ENCODE results near the gene METTL24. TPM values are rescaled to one million over a fixed set of nuclear protein-coding genes. Genes with fewer than 3 reads are reported as not detected.

Gene METTL24
- total RNA-seq, 2 donors from 2014 or later: not detected

DNA sequence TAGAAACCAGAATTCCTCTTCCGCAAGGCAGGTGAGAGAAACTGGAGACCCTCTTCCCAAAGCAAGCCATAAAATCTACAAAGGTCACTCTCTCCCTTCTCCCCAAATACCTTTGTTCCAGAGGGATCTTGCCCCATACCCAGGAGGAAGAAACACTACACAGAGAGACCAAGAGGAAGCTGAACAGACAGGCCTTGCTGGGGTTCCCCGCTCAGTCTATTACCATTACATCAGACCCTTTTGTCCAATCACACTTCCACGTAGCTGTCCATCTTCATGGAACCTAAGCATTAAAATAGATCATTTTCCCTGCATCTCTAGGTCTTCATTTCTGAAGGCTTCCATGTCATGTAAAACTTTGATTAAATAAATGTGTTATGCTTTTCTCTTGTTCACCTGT, 32.1 kb downstream of the METTL24 start:
- Mint-ChIP-seq H3K9me3 (no peaks in the 10 kb centered on the region), H3K4me1 (ENCODE audit: low read depth) (no peaks in the 10 kb centered on the region), H3K36me3 (ENCODE audit: insufficient read depth in 2 of 2) (no peaks in the 10 kb centered on the region), H3K27me3 (ENCODE audit: low read depth) (no peaks in the 10 kb centered on the region), H3K27ac (no peak overlapping the region), H3K4me3 (no peak overlapping the region)
- no peak for DNase-seq
- ATAC-seq (replicated peaks in 1 of 2): no peak

GRCh38 chr6:110325197-110325596, 33.0 kb downstream of the METTL24 start:
- ATAC-seq (replicated peaks in 1 of 2): no peak
- Mint-ChIP-seq H3K36me3 (ENCODE audit: insufficient read depth in 2 of 2) (no peaks in the 10 kb centered on the region), H3K9me3 (no peaks in the 10 kb centered on the region), H3K27me3 (ENCODE audit: low read depth) (no peaks in the 10 kb centered on the region), H3K27ac (no peak overlapping the region), H3K4me3 (no peak overlapping the region), H3K4me1 (ENCODE audit: low read depth) (no peaks in the 10 kb centered on the region)
- DNase-seq: no peak

DNA sequence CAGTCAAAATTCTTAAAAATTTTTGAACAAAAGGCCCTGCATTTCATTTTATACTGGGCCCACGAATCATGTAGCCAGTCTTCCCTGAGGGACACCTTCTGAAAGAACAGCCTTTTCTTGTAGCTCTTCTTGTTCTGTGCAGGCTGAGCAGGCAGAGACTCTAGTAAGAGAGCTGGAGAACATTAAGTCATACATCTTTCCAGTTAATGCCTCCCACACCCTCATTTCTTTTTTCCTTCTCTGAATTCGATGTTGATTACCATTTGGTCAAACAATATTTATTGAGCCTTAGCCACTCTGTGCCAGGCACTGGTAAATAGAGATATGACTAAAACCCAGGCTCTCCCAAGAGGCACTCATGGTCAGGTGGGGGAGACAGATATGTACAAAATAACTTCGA, 33.6 kb downstream of the METTL24 start:
- Mint-ChIP-seq H3K36me3 (ENCODE audit: insufficient read depth in 2 of 2) (no peaks in the 10 kb centered on the region), H3K27me3 (ENCODE audit: low read depth) (no peaks in the 10 kb centered on the region), H3K9me3 (no peaks in the 10 kb centered on the region), H3K27ac (no peak overlapping the region), H3K4me1 (ENCODE audit: low read depth) (no peaks in the 10 kb centered on the region), H3K4me3 (no peak overlapping the region)
- ATAC-seq (replicated peaks in 1 of 2) (no peak), DNase-seq (no peak)

GRCh38 chr6:110323258-110323657, 34.9 kb downstream of the METTL24 start:
- Mint-ChIP-seq H3K4me3 (no peak overlapping the region), H3K27me3 (ENCODE audit: low read depth) (no peaks in the 10 kb centered on the region), H3K36me3 (ENCODE audit: insufficient read depth in 2 of 2) (no peaks in the 10 kb centered on the region), H3K27ac (no peak overlapping the region), H3K9me3 (no peaks in the 10 kb centered on the region), H3K4me1 (ENCODE audit: low read depth) (no peaks in the 10 kb centered on the region)
- no peak for ATAC-seq (replicated peaks in 1 of 2)
- DNase-seq: no peak

DNA sequence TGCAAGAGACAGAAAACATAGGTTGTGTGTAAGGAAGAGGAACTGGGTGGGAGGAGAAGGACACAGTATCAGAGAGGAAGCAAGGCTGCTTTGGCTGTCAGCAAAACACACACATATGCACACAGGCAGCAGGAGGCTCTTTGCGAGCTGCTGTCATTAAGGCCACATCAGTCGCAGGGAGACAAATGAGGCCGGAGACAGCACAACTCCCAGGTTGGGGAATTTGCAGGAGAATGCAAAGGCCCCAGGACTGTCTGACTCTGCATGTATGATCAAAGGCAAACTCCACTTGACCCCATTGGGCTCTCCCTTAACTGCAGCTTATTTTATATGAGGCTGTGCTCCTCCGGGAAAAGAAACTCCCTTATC, 35.3 kb downstream of the METTL24 start:
- Mint-ChIP-seq H3K27me3 (ENCODE audit: low read depth) (no peaks in the 10 kb centered on the region), H3K4me3 (no peak overlapping the region), H3K4me1 (ENCODE audit: low read depth) (no peaks in the 10 kb centered on the region), H3K36me3 (ENCODE audit: insufficient read depth in 2 of 2) (no peaks in the 10 kb centered on the region), H3K27ac (no peak overlapping the region), H3K9me3 (no peaks in the 10 kb centered on the region)
- ATAC-seq (replicated peaks in 1 of 2) (no peak), DNase-seq (no peak)

DNA sequence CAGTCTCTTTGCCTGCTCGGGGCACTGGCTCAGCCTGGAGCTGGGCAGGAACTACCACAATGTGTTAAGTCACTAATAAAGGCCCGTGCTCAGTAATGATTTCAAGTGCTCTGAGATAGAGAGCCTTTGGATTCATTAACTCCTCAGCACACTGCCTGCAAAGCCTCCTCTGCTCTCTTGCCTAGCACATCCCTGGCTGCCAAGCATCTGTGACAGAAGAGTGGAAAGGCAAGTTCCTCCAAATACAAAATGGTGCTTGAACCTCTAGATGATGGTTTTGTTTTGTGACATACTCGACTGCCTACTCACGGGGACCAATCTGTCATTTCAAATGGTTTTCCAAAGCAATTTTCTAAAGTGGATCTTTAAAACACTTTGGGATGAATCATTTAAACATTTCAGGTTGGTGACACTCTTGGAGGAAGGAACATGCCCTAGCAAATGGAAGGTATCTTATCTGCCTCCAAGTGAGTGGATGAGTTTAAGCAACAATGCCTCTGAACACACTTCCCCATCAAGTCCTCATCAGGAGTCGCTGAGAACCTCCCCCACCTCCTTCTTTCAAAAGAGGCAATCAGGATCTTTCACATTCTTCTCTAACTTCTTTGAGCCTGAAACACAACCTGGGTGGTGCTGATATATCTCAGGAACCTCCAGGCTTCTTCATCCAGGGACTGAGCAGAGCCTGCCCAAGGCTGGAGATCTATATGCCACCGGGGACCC, 35.8 kb downstream of the METTL24 start:
- DNase-seq: no peak
- Mint-ChIP-seq H3K4me3 (no peak overlapping the region), H3K9me3 (no peaks in the 10 kb centered on the region), H3K4me1 (ENCODE audit: low read depth) (no peaks in the 10 kb centered on the region), H3K36me3 (ENCODE audit: insufficient read depth in 2 of 2) (no peaks in the 10 kb centered on the region), H3K27me3 (ENCODE audit: low read depth) (no peaks in the 10 kb centered on the region), H3K27ac (no peak overlapping the region)
- no peak for ATAC-seq (replicated peaks in 1 of 2)

DNA sequence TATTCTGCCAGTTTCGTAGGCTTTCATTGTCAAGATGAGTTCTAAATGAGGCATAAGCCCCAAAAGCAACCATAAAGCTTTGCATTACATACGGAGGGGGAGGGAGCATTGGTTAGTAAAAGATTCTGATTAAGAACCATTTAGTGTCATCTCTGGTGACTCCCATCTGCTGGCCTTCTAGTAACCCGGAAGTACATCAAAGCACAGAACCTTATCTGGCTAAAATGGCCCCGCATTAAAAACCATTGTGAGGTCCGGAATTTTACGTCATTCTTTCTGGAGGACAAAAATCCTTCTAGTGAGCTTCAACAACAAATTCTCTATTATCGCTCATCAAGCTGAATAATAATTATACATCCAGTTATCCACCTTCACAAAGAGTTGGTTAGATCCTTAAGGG, 37.8 kb downstream of the METTL24 start:
- ATAC-seq (replicated peaks in 1 of 2) (no peak), DNase-seq (no peak)
- Mint-ChIP-seq H3K4me3 (no peak overlapping the region), H3K9me3 (no peaks in the 10 kb centered on the region), H3K27ac (no peak overlapping the region), H3K4me1 (ENCODE audit: low read depth) (no peaks in the 10 kb centered on the region), H3K36me3 (ENCODE audit: insufficient read depth in 2 of 2) (no peaks in the 10 kb centered on the region), H3K27me3 (ENCODE audit: low read depth) (no peaks in the 10 kb centered on the region)

DNA sequence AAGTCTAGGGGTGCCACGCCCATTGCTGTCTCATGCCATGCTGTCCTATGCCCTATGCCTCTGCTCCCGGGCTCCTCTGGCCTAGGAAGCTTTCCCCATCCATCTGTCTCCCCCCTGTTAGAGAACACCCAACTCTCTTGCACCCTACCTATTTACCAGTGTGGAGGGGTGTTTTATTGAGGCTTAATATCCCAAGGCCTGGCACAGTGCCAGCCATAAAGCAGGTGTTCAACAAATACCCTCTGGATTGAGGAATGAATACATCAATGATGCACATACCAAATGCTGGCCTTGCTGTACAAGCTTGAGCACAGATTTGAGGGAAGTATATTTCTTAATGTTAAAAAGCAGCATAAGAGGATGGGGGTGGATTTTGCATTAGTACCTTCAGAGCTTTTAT, 38.3 kb downstream of the METTL24 start:
- no peak overlapping the region for H3K27ac Mint-ChIP-seq
- DNase-seq (no peak), ATAC-seq (replicated peaks in 1 of 2) (no peak)
- H3K27me3 Mint-ChIP-seq (ENCODE audit: low read depth): no peaks in the 10 kb centered on the region
- no peaks in the 10 kb centered on the region for H3K9me3 Mint-ChIP-seq
- no peak overlapping the region for H3K4me3 Mint-ChIP-seq
- no peaks in the 10 kb centered on the region for H3K4me1 Mint-ChIP-seq (ENCODE audit: low read depth)
- H3K36me3 Mint-ChIP-seq (ENCODE audit: insufficient read depth in 2 of 2): no peaks in the 10 kb centered on the region

DNA sequence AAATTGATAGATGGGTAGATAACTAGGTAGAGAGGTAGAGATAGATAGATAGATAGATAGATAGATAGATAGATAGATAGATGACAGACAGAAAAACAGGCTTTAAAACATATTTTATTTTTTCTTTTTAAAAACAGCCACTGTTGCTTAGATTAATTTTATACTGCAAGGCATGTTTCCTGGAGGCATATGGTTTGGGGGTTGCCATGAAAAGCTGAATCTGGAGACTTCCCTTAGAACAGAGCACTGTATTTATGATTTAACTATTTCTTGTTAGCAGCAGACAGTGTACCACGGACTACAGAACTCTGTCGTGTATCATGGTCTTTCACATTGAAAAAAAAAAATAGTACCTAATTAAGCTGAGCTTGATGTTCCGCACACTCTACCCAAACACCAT, 38.8 kb downstream of the METTL24 start:
- Mint-ChIP-seq H3K4me3 (no peak overlapping the region), H3K27ac (no peak overlapping the region), H3K4me1 (ENCODE audit: low read depth) (no peaks in the 10 kb centered on the region), H3K36me3 (ENCODE audit: insufficient read depth in 2 of 2) (no peaks in the 10 kb centered on the region), H3K27me3 (ENCODE audit: low read depth) (no peaks in the 10 kb centered on the region), H3K9me3 (no peaks in the 10 kb centered on the region)
- DNase-seq (no peak), ATAC-seq (replicated peaks in 1 of 2) (no peak)

DNA sequence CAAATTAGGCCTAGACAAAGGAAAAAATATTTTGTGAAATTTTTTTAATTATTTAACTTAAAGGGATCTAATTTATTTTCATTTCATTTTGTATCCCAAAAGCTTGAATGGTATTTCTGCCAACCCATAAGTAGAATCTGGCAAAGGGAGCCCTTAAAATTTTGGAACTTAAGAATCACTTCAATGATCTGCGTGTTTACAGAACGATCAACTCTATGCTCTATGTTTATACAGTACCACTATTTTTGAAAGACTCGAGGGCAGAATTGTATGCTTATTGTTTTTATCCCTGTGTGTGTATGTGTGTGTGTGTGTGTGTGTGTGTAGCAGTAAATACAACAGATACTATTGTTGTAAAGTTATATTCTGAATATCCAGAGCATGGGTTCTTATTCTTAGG, 39.2 kb downstream of the METTL24 start:
- DNase-seq (no peak), ATAC-seq (replicated peaks in 1 of 2) (no peak)
- H3K27me3 Mint-ChIP-seq (ENCODE audit: low read depth): no peaks in the 10 kb centered on the region
- H3K4me1 Mint-ChIP-seq (ENCODE audit: low read depth): no peaks in the 10 kb centered on the region
- no peaks in the 10 kb centered on the region for H3K9me3 Mint-ChIP-seq
- H3K4me3 Mint-ChIP-seq: no peak overlapping the region
- no peak overlapping the region for H3K27ac Mint-ChIP-seq
- no peaks in the 10 kb centered on the region for H3K36me3 Mint-ChIP-seq (ENCODE audit: insufficient read depth in 2 of 2)

GRCh38 chr6:110317646-110318045, 40.5 kb downstream of the METTL24 start:
- Mint-ChIP-seq H3K27ac (no peak overlapping the region), H3K9me3 (no peaks in the 10 kb centered on the region), H3K4me1 (ENCODE audit: low read depth) (no peaks in the 10 kb centered on the region), H3K4me3 (no peak overlapping the region), H3K27me3 (ENCODE audit: low read depth) (peaks cover 1% of the 10 kb centered on the region), H3K36me3 (ENCODE audit: insufficient read depth in 2 of 2) (no peaks in the 10 kb centered on the region)
- ATAC-seq (replicated peaks in 1 of 2): no peak
- DNase-seq: no peak

GRCh38 chr6:110317189-110317588, 41.0 kb downstream of the METTL24 start:
- DNase-seq: no peak

DNA sequence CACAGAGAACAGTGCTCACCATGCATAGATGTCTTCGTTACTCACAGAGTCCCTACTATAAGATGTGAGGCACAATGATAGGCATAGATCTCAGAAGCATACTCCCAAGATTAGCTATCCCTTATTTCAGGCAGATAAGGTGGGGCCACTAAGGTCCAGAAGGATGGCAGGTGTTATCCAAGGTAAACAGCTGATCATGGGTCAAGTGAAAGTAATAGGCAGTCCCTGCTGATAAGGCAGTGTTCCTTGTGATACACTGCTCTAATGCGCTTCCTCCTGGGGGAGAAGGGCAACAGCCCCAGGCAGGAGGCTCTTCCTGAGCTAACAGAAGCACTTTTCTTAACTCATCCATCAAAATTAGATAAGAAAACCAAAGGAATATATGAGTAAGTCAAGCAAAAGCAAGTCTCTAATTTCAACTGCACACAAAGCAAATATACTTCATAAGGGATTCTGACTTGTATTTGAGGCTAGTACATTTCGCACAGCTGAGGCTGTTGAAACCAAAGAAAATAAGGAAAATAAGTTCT, 42.2 kb downstream of the METTL24 start:
- H3K27ac Mint-ChIP-seq: no peak overlapping the region

More at GRCh38 chr6:110317189-110317588, 41.0 kb downstream of the METTL24 start:
- Mint-ChIP-seq H3K36me3 (ENCODE audit: insufficient read depth in 2 of 2) (no peaks in the 10 kb centered on the region), H3K27me3 (ENCODE audit: low read depth) (peaks cover 6% of the 10 kb centered on the region), H3K4me3 (no peak overlapping the region), H3K4me1 (ENCODE audit: low read depth) (no peaks in the 10 kb centered on the region), H3K9me3 (no peaks in the 10 kb centered on the region), H3K27ac (no peak overlapping the region)
- no peak for ATAC-seq (replicated peaks in 1 of 2)

GRCh38 chr6:110315207-110315868, 42.8 kb downstream of the METTL24 start:
- Mint-ChIP-seq H3K4me3 (no peak overlapping the region), H3K27ac (no peak overlapping the region), H3K9me3 (no peaks in the 10 kb centered on the region), H3K27me3 (ENCODE audit: low read depth) (peaks cover 6% of the 10 kb centered on the region), H3K4me1 (ENCODE audit: low read depth) (peaks cover 2% of the 10 kb centered on the region), H3K36me3 (ENCODE audit: insufficient read depth in 2 of 2) (peaks cover 0 to 2% of the 10 kb centered on the region in 2 donors)
- ATAC-seq (replicated peaks in 1 of 2) (no peak), DNase-seq (no peak)

More for the DNA sequence above, 42.2 kb downstream of the METTL24 start:
- Mint-ChIP-seq H3K4me3 (no peak overlapping the region), H3K9me3 (no peaks in the 10 kb centered on the region), H3K36me3 (ENCODE audit: insufficient read depth in 2 of 2) (no peaks in the 10 kb centered on the region), H3K27me3 (ENCODE audit: low read depth) (peaks cover 6% of the 10 kb centered on the region), H3K4me1 (ENCODE audit: low read depth) (no peaks in the 10 kb centered on the region)
- ATAC-seq (replicated peaks in 1 of 2): no peak
- DNase-seq: no peak

Data from activated T-cell treated with anti-CD3 and anti-CD28 coated beads, Interleukin-2, amount 50 U/mL, for 72 hours (primary cell).